HCT116 (cell line): ENCODE measurements around the gene EIF4E1B. TPM values are rescaled to one million over a fixed set of nuclear protein-coding genes. Genes with fewer than 3 reads are reported as not detected.

ENCODE experiments used
- ATAC-seq: fragments of 200-7000 bp; cut with Tn5 transposase; 2 replicates; pipeline ENCODE4 v1.9.1; 2020; ENCODE audit warnings: mild to moderate bottlenecking, moderate library complexity
- BruUV-seq: library from RNA; stranded (reverse); fragments of 400-500 nt; replicated peaks from 2 replicates; lab custom pipeline; 2021; lab: Mats Ljungman, UMichigan
- CTCF ChIA-PET: fragments of 300-600 bp; sonication (Branson Sonifier 250); formaldehyde crosslinking; loops from one replicate; lab custom pipeline; 2021; ENCODE audit warnings: antibody characterized with exemption; lab: Charles Lee
- POLR2A ChIA-PET: fragments of 300-600, 350-600 bp; sonication (Branson Sonifier 250); formaldehyde crosslinking; loops from one replicate; lab custom pipeline; 2021; ENCODE audit warnings: antibody characterized with exemption; lab: Charles Lee
- RAD21 ChIA-PET, 2 experiments: fragments of 300-600 bp; sonication (Branson Sonifier 250); formaldehyde crosslinking; loops; one replicate each; lab custom pipeline; 2023; ENCODE audit warnings: low total read pairs in 2 of 2; ENCODE audit not compliant: uncharacterized antibody in 2 of 2, unreplicated experiment in 2 of 2, low non-redundant PET in 1 of 2; lab: Charles Lee
- DNase-seq: peaks from one replicate; pipeline ENCODE4 v3.0.0-alpha.2; 2010; ENCODE audit warnings: low read depth, low spot score
- H2AFZ ChIP-seq: fragments of 200-600 bp; shearing (Covaris generic), sonication (generic); 2 replicates; pipeline ENCODE4 v1.6.1; 2017; ENCODE audit warnings: low read depth, mixed run types, mixed read lengths, antibody characterized with exemption, low read length; ENCODE audit not compliant: poor library complexity, severe bottlenecking
- H3K27ac ChIP-seq: 2 replicates; pipeline ENCODE4 v1.5.1; 2012; ENCODE audit warnings: low read depth, low read length
- H3K27me3 ChIP-seq: fragments of 200-600 bp; sonication (generic); 2 replicates; pipeline ENCODE4 v1.6.1; 2016; ENCODE audit warnings: mixed run types, low read length, mixed read lengths; ENCODE audit not compliant: insufficient read depth
- H3K36me3 ChIP-seq, 2 experiments: fragments of 200-500 bp in 1 of 2; fragments of 200-600 bp in 1 of 2; sonication (Bioruptor generic) in 1 of 2; sonication (generic) in 1 of 2; 2 replicates each; pipeline versions ENCODE4 v1.5.1 to v1.6.1; 2014 to 2016; ENCODE audit warnings: low read length in 2 of 2, inconsistent platforms in 1 of 2, mixed read lengths in 1 of 2, mixed run types in 1 of 2; ENCODE audit not compliant: insufficient read depth in 2 of 2, control insufficient read depth in 1 of 2
- H3K4me1 ChIP-seq, 2 experiments: fragments of 200-600 bp in 1 of 2; sonication (generic) in 1 of 2; 2 replicates each; pipeline versions ENCODE4 v1.5.1 to v1.6.1; 2012 to 2017; ENCODE audit warnings: low read length in 2 of 2, inconsistent platforms in 1 of 2, mild to moderate bottlenecking in 1 of 2, mixed read lengths in 1 of 2, mixed run types in 1 of 2, moderate library complexity in 1 of 2; ENCODE audit not compliant: insufficient read depth in 2 of 2, control insufficient read depth in 1 of 2
- H3K4me2 ChIP-seq: fragments of 200-600 bp; sonication (generic); 2 replicates; pipeline ENCODE4 v1.6.1; 2017; ENCODE audit warnings: mixed run types, low read length, mixed read lengths
- H3K4me3 ChIP-seq, 2 experiments: fragments of 200-600 bp in 1 of 2; sonication (generic) in 1 of 2; replicated peaks in 1 of 2; 2 replicates each; pipeline ENCODE4 v1.5.1; 2011 to 2016; ENCODE audit warnings: low read length in 2 of 2, control low read depth in 1 of 2, low read depth in 1 of 2, mild to moderate bottlenecking in 1 of 2, mixed read lengths in 1 of 2, mixed run types in 1 of 2
- H3K79me2 ChIP-seq: fragments of 200-600 bp; sonication (generic); 2 replicates; pipeline ENCODE4 v1.6.1; 2017; ENCODE audit warnings: mild to moderate bottlenecking, mixed run types, low read length, moderate library complexity, mixed read lengths; ENCODE audit not compliant: insufficient read depth
- H3K9ac ChIP-seq: fragments of 200-600 bp; sonication (generic); 2 replicates; pipeline ENCODE4 v1.6.1; 2016; ENCODE audit warnings: low read length, mixed read lengths
- H3K9me2 ChIP-seq: fragments of 200-600 bp; sonication (generic), shearing (Covaris generic); 2 replicates; pipeline ENCODE4 v1.6.1; 2017; ENCODE audit warnings: mixed run types, mild to moderate bottlenecking, moderate library complexity; ENCODE audit not compliant: insufficient read depth
- H3K9me3 ChIP-seq, 2 experiments: fragments of 200-500 bp in 1 of 2; fragments of 200-600 bp in 1 of 2; sonication (Bioruptor generic) in 1 of 2; sonication (generic) in 1 of 2; 2 replicates each; pipeline ENCODE4 v1.6.1; 2014 to 2017; ENCODE audit warnings: low read length in 2 of 2, mixed read lengths in 2 of 2, inconsistent platforms in 1 of 2, low read depth in 1 of 2, mild to moderate bottlenecking in 1 of 2, mixed run types in 1 of 2, moderate library complexity in 1 of 2; ENCODE audit not compliant: control insufficient read depth in 1 of 2, insufficient read depth in 1 of 2
- H4K20me1 ChIP-seq: fragments of 200-600 bp; sonication (generic), shearing (Covaris generic); 2 replicates; pipeline ENCODE4 v1.6.1; 2017; ENCODE audit warnings: mixed run types, mild to moderate bottlenecking, moderate library complexity; ENCODE audit not compliant: insufficient read depth
- ATF3 ChIP-seq: IDR thresholded peaks from 2 replicates; pipeline ENCODE4 v1.6.1; 2012
- CBX3 ChIP-seq: IDR thresholded peaks from 2 replicates; pipeline ENCODE4 v1.6.1; 2012; ENCODE audit warnings: low read depth
- CTCF ChIP-seq, 3 experiments: fragments of 200-600 bp in 1 of 3; sonication (generic) in 1 of 3; IDR thresholded peaks in 2 of 3; conservative IDR thresholded peaks in 1 of 3; 2 replicates each; pipeline ENCODE4 v1.5.1; 2012 to 2017; ENCODE audit warnings: low read depth in 2 of 3, low read length in 2 of 3, antibody characterized with exemption in 1 of 3, borderline replicate concordance in 1 of 3, control low read depth in 1 of 3, mild to moderate bottlenecking in 1 of 3, mixed read lengths in 1 of 3, mixed run types in 1 of 3, moderate library complexity in 1 of 3; ENCODE audit not compliant: insufficient read depth in 1 of 3
- EZH2 ChIP-seq: fragments of 200-600 bp; sonication (generic); IDR thresholded peaks from 2 replicates; pipeline ENCODE4 v1.6.1; 2017; ENCODE audit warnings: antibody characterized with exemption, mixed run types
- EZH2phosphoT487 ChIP-seq: fragments of 200-600 bp; IDR thresholded peaks from 2 replicates; pipeline ENCODE4 v1.6.1; 2018; ENCODE audit warnings: antibody characterized with exemption, borderline replicate concordance
- FOSL1 ChIP-seq: IDR thresholded peaks from 2 replicates; pipeline ENCODE4 v1.6.1; 2012; ENCODE audit warnings: low read depth
- JUND ChIP-seq: IDR thresholded peaks from 2 replicates; pipeline ENCODE4 v1.6.1; 2012
- MAX ChIP-seq: IDR thresholded peaks from 2 replicates; pipeline ENCODE4 v1.6.1; 2012
- POLR2A ChIP-seq: IDR thresholded peaks from 2 replicates; pipeline ENCODE4 v1.7.0; 2011; ENCODE audit warnings: borderline replicate concordance; ENCODE audit not compliant: insufficient read depth, insufficient read length; ENCODE audit errors: extremely low read depth
- POLR2AphosphoS5 ChIP-seq: IDR thresholded peaks from 2 replicates; pipeline ENCODE4 v1.6.1; 2011; ENCODE audit warnings: mild to moderate bottlenecking, low read depth, low read length, moderate library complexity
- RAD21 ChIP-seq: IDR thresholded peaks from 2 replicates; pipeline ENCODE4 v1.6.1; 2012; ENCODE audit warnings: low read depth, mild to moderate bottlenecking
- TCF7L2 ChIP-seq: IDR thresholded peaks from 2 replicates; pipeline ENCODE4 v1.7.0; 2011; ENCODE audit warnings: borderline replicate concordance, inconsistent platforms; ENCODE audit not compliant: insufficient read depth, insufficient read length; ENCODE audit errors: extremely low read depth
- YY1 ChIP-seq: IDR thresholded peaks from 2 replicates; pipeline ENCODE4 v1.6.1; 2011; ENCODE audit warnings: low read length, low read depth, moderate library complexity, mild to moderate bottlenecking; ENCODE audit not compliant: insufficient replicate concordance; ENCODE audit errors: extremely low read depth
- ZFX ChIP-seq: fragments of 450-650 bp; IDR thresholded peaks from 2 replicates; pipeline ENCODE4 v1.6.1; 2017
- intact Hi-C: fragments of 100-400 bp; cut with micrococcal nuclease; formaldehyde crosslinking; loops from 2 replicates; pipeline ENCODE4 v1.10.0; 2022
- total RNA-seq: library from RNA; stranded (reverse); gene quantifications from one replicate; pipeline ENCODE4 v1.2.1, GENCODE V29; 2021; ENCODE audit not compliant: unreplicated experiment

Gene EIF4E1B
- total RNA-seq, 1 experiment from 2014 or later = 0.07 TPM

- intact Hi-C loops = no loop called here
- Histone ChIP-seq H3K79me2 (no peaks in the 10 kb centered on the region), H3K36me3 (no peaks in the 10 kb centered on the region), H3K4me3 (no peak overlapping the region), H3K9ac (no peak overlapping the region), H3K27ac (no peak overlapping the region), H4K20me1 (no peaks in the 10 kb centered on the region), H3K27me3 (peaks cover 8% of the 10 kb centered on the region; the same call in 1 of the 2 replicates), H3K9me3 (no peaks in the 10 kb centered on the region), H3K4me1 (peaks cover 0 to 12% of the 10 kb centered on the region in 2 experiments; a peak in 2 of 4 replicates), H3K9me2 (no peaks in the 10 kb centered on the region), H2AFZ (no peak overlapping the region), H3K4me2 (no peak overlapping the region)
- BruUV-seq = no TSS peak
- ATAC-seq = no peak
- ChIA-PET POLR2A (no interaction called here), RAD21 (no interaction called here), CTCF (interaction anchor here (1.1 kb wide), 1 partner anchor 31 kb away, joined by 3 read pairs; no protein-coding TSS in a partner anchor)
- TF ChIP-seq EZH2phosphoT487 (no peak), JUND (no peak), CTCF (IDR thresholded peaks at IDR 0.05 in 2 of 3, conservative IDR thresholded peaks at IDR 0.05 in 1 of 3; ENCODE audit: borderline replicate concordance in 1 of 3, insufficient read depth in 1 of 3, low read depth in 2 of 3, low read length in 2 of 3) (no peak), MAX (no peak), POLR2A (no peak), YY1 (no peak), POLR2AphosphoS5 (no peak), CBX3 (no peak), RAD21 (no peak), FOSL1 (no peak), TCF7L2 (no peak), ZFX (no peak), EZH2 (no peak), ATF3 (no peak)
- DNase-seq = no peak
Measured at GRCh38 chr5:176691524-176691923, 61.0 kb downstream of the EIF4E1B start.
